HepG2 (cell line): ENCODE data around the gene APOL5. TPM values are rescaled to one million over a fixed set of nuclear protein-coding genes. Genes with fewer than 3 reads are reported as not detected.

ENCODE experiments used
- ATAC-seq: fragments of 200-7000 bp; cut with Tn5 transposase; 3 replicates; pipeline ENCODE4 v1.9.1; 2020; ENCODE audit warnings: mild to moderate bottlenecking, moderate library complexity
- BruUV-seq: library from RNA; stranded (reverse); fragments of 400-500 nt; replicated peaks from 2 replicates; lab custom pipeline; 2021; lab: Mats Ljungman, UMichigan
- CTCF ChIA-PET: fragments of 300-600 bp; formaldehyde crosslinking; extraction: SDS; loops from one replicate; lab custom pipeline; 2021; ENCODE audit warnings: low total read pairs, inconsistent platforms, low intra/inter-chr PET ratio; lab: Yijun Ruan, JAX
- POLR2A ChIA-PET: fragments of 350-600 bp; sonication (Branson Sonifier 250); formaldehyde crosslinking; loops from one replicate; lab custom pipeline; 2020; ENCODE audit warnings: antibody characterized with exemption, inconsistent platforms; lab: Yijun Ruan, JAX
- DNase-seq: peaks from one replicate; pipeline ENCODE4 v3.0.0-alpha.2; 2015; ENCODE audit warnings: low spot score
- FAIRE-seq: peaks from 3 replicates; lab custom pipeline; 2011; peaks lifted over from hg19 to GRCh38; lab: Jason Lieb, UNC
- H2AFZ ChIP-seq: one replicate; pipeline ENCODE4 v1.6.1; 2011; ENCODE audit warnings: low read length, inconsistent platforms
- H3K27ac ChIP-seq: fragments of 300-600 bp; 3 replicates; pipeline ENCODE4 v1.8.0; 2011; ENCODE audit warnings: mixed run types, mild to moderate bottlenecking, mixed read lengths, low read length, inconsistent platforms; ENCODE audit not compliant: insufficient read depth; ENCODE audit errors: extremely low read length
- H3K27me3 ChIP-seq, 2 experiments: fragments of 200-600 bp in 1 of 2; 2 replicates in 1 of 2; 3 replicates in 1 of 2; pipeline versions ENCODE4 v1.6.0 to v1.8.0; 2011; ENCODE audit warnings: low read length in 2 of 2, mild to moderate bottlenecking in 2 of 2, moderate library complexity in 2 of 2, inconsistent platforms in 1 of 2; ENCODE audit not compliant: insufficient read depth in 2 of 2, control insufficient read depth in 1 of 2
- H3K36me3 ChIP-seq, 2 experiments: fragments of 200-600 bp in 1 of 2; replicated peaks in 1 of 2; 2 replicates in 1 of 2; 3 replicates in 1 of 2; pipeline versions ENCODE4 v1.5.1 to v1.8.0; 2011; ENCODE audit warnings: low read length in 2 of 2, inconsistent platforms in 1 of 2; ENCODE audit not compliant: insufficient read depth in 2 of 2, control insufficient read depth in 1 of 2
- H3K4me1 ChIP-seq: 2 replicates; pipeline ENCODE4 v1.5.1; 2012; ENCODE audit warnings: low read length, inconsistent platforms; ENCODE audit not compliant: insufficient read depth
- H3K4me2 ChIP-seq: 2 replicates; pipeline ENCODE4 v1.6.0; 2011; ENCODE audit warnings: low read depth, low read length, inconsistent platforms
- H3K4me3 ChIP-seq, 3 experiments: fragments of 200-600 bp in 1 of 3; sonication (generic), shearing (Covaris generic) in 1 of 3; replicated peaks in 1 of 3; 2 replicates each; pipeline ENCODE4 v1.5.1; 2011 to 2016; ENCODE audit warnings: low read length in 3 of 3, inconsistent platforms in 2 of 3, low read depth in 2 of 3, mild to moderate bottlenecking in 2 of 3, control low read depth in 1 of 3, mixed read lengths in 1 of 3; ENCODE audit not compliant: insufficient read depth in 1 of 3
- H3K79me2 ChIP-seq: one replicate; pipeline ENCODE4 v1.6.1; 2011; ENCODE audit warnings: low read length, inconsistent platforms; ENCODE audit not compliant: insufficient read depth
- H3K9ac ChIP-seq: 2 replicates; pipeline ENCODE4 v1.6.0; 2011; ENCODE audit warnings: mild to moderate bottlenecking, low read depth, low read length, inconsistent platforms; ENCODE audit not compliant: insufficient read depth
- H3K9me3 ChIP-seq: 2 replicates; pipeline ENCODE4 v1.5.1; 2012; ENCODE audit warnings: mild to moderate bottlenecking, low read length
- H4K20me1 ChIP-seq: 2 replicates; pipeline ENCODE4 v1.6.0; 2011; ENCODE audit warnings: inconsistent platforms, mild to moderate bottlenecking, low read length, moderate library complexity; ENCODE audit not compliant: insufficient read depth
- ATF7 ChIP-seq, 2 experiments: fragments of 450-650 bp in 1 of 2; sonication (generic) in 1 of 2; formaldehyde crosslinking in 1 of 2; IDR thresholded peaks; 2 replicates each; pipeline versions ENCODE4 v1.4.0 to v1.6.1; 2016 to 2020; ENCODE audit warnings: antibody characterized with exemption in 1 of 2, mild to moderate bottlenecking in 1 of 2, missing genetic modification reagents in 1 of 2
- BORCS8-MEF2B ChIP-seq: sonication (generic); formaldehyde crosslinking; IDR thresholded peaks from 2 replicates; pipeline ENCODE4 v1.8.0; 2022; ENCODE audit warnings: mild to moderate bottlenecking, missing genetic modification reagents
- IKZF4 ChIP-seq: sonication (generic); formaldehyde crosslinking; IDR thresholded peaks from 2 replicates; pipeline ENCODE4 v1.5.1; 2020; ENCODE audit warnings: borderline replicate concordance, mild to moderate bottlenecking, low read depth, missing genetic modification reagents; ENCODE audit errors: not compliant biosample characterization
- KDM1A ChIP-seq: IDR thresholded peaks from 2 replicates; pipeline ENCODE4 v1.6.1; 2016; ENCODE audit warnings: missing compliant biosample characterization
- SOX13 ChIP-seq, 3 experiments: fragments of 450-650 bp in 1 of 3; sonication (generic) in 1 of 3; formaldehyde crosslinking in 1 of 3; IDR thresholded peaks in 2 of 3; conservative IDR thresholded peaks in 1 of 3; 2 replicates each; pipeline versions ENCODE4 v1.5.0 to v1.6.1; 2016 to 2020; ENCODE audit warnings: antibody characterized with exemption in 1 of 3, mild to moderate bottlenecking in 1 of 3, missing compliant biosample characterization in 1 of 3, missing genetic modification reagents in 1 of 3, moderate library complexity in 1 of 3
- ZNF143 ChIP-seq: sonication (generic); formaldehyde crosslinking; IDR thresholded peaks from 2 replicates; pipeline ENCODE4 v1.4.0; 2020; ENCODE audit warnings: missing genetic modification reagents
- WGBS: methylation state at CpG from one replicate; pipeline ENCODE4 v1.1.6; 2017; ENCODE audit warnings: low lambda C conversion rate; 5-methylcytosine and 5-hydroxymethylcytosine counted together
- in situ Hi-C: cut with HindIII; loops from 2 replicates; pipeline ENCODE4 v1.10.0; 2017; ENCODE audit warnings: low pct_unique_long_range_greater_than_20kb; ENCODE audit not compliant: extremely low pct_ligation_motif_present
- intact Hi-C: fragments of 100-400 bp; cut with micrococcal nuclease; formaldehyde crosslinking; loops from one replicate; pipeline ENCODE4 v1.10.0; 2022; ENCODE audit not compliant: unreplicated experiment
- polyA plus RNA-seq, 8 experiments: library from polyadenylated mRNA; depleted of rRNA in 3 of 8; stranded (reverse) in 7 of 8; unstranded in 1 of 8; fragments of >200 nt; fragmentation: Illumina TruSeq in 4 of 8; extraction: Trizol in 4 of 8; gene quantifications; 2 replicates each; pipeline versions ENCODE4 v1.2.1 to v1.2.3, GENCODE V29; 2011 to 2016; ENCODE audit warnings: low read depth in 4 of 8, missing spikeins in 1 of 8, mixed read lengths in 1 of 8; ENCODE audit not compliant: insufficient read depth in 1 of 8
- total RNA-seq, 5 experiments: library from RNA; depleted of rRNA; stranded (reverse); fragments of >200 nt; fragmentation: Illumina TruSeq; extraction: Trizol; gene quantifications; 2 replicates each; pipeline ENCODE4 v1.2.3, GENCODE V29; 2016; ENCODE audit warnings: low read depth in 1 of 5
- TF ChIP-seq, protein P1 (sequence below): sonication (generic); formaldehyde crosslinking; IDR thresholded peaks from 2 replicates; pipeline ENCODE4 v1.5.1; 2020; ENCODE audit warnings: mild to moderate bottlenecking, missing genetic modification reagents, moderate library complexity
- TF ChIP-seq, protein P2 (sequence below): sonication (generic); formaldehyde crosslinking; IDR thresholded peaks from 2 replicates; pipeline ENCODE4 v1.8.0; 2022; ENCODE audit warnings: mild to moderate bottlenecking, missing genetic modification reagents, moderate library complexity

APOL5 gene
- total and polyA plus RNA-seq, 2 of the 13 experiments (the other 11 are each of a cell fraction or from before 2014, with no cell fraction given) = not detected

DNA sequence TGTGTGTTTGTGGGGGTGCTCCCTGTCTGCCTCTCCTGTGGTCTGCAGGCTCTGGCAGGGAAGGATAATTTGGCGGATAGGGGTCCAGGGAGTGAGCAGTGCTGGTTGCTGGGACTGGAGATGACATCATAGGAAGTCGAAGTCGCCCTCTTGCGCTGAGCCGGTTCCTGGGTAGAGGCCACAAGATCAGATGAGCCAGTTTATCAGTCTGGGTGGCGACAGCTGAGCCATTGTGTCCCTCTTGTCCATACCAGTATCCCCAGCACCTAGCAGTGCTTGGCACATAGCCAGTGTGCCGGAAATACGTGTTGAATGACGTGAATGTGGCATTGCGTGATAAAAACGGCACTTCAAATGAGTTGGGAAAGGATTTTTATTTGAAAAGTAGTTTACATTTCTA, 9.8 kb downstream of the APOL5 start:
- H3K27me3 ChIP-seq = peaks cover 0 to 12% of the 10 kb centered on the region in 2 experiments; a peak in 1 of 5 replicates
- no peak overlapping the region for H3K27ac ChIP-seq
- CTCF ChIA-PET = no interaction called here
- no peak overlapping the region for H3K9ac ChIP-seq
- 77% methylated on average over 11 of the region's 11 CpGs for WGBS
- intact Hi-C loops = no loop called here
- in situ Hi-C loops = loop anchor here (25.0 kb wide), 2 partner anchors 290 to 385 kb away; no protein-coding TSS in a partner anchor
- H3K4me1 ChIP-seq = no peaks in the 10 kb centered on the region
- no peaks in the 10 kb centered on the region for H3K9me3 ChIP-seq
- no peak for FAIRE-seq
- no peaks in the 10 kb centered on the region for H3K79me2 ChIP-seq
- TF ChIP-seq BORCS8-MEF2B (CRISPR knock-in tag) (no peak), ATF7 (IDR thresholded peaks at IDR 0.05) (peak; percentile 43), ATF7 (CRISPR knock-in tag; IDR thresholded peaks at IDR 0.05) (no peak)
- TF ChIP-seq, all 625 proteins: peak for 1
- POLR2A ChIA-PET = no interaction called here
- BruUV-seq = no TSS peak
- Histone ChIP-seq H3K4me3 (no peak overlapping the region), H3K4me2 (no peak overlapping the region), H4K20me1 (no peaks in the 10 kb centered on the region), H2AFZ (no peak overlapping the region), H3K36me3 (no peaks in the 10 kb centered on the region)
- DNase-seq (no peak), ATAC-seq (no peak)

DNA sequence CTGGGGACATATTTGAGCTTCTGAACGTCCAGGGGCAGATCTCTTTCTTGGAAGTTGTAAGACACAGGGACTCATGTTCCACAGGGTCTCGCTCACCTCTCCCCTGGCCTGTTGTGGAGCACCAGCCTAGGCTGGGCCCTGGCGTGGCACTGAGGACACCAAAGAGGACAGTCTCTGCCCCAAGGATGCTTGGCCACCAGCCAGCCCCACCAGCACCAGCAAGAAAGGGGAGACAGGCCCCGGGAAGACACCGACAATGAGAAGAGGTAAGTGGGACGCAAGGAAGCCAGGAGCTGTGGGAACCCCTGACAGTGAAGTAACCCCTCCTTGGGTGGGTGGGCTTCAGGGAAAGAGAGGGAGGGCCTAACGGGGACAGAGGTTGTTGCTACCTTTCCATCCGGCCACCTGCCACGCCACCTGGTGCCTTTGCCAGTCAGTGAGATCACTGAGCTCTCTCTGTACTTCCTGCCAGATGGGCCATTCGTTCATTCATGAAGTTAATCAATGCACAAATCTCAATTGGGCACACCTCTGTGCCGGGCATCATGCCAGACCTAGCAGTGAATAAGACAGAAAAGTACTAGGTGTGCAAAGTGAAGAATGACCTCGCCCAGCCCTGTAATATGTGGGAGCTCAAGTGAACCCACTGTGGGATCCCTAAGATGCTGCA, 11.1 kb downstream of the APOL5 start:
- TF ChIP-seq IKZF4 (CRISPR knock-in tag) = no peak
- TF ChIP-seq KDM1A = no peak
- TF ChIP-seq, protein P1, sequence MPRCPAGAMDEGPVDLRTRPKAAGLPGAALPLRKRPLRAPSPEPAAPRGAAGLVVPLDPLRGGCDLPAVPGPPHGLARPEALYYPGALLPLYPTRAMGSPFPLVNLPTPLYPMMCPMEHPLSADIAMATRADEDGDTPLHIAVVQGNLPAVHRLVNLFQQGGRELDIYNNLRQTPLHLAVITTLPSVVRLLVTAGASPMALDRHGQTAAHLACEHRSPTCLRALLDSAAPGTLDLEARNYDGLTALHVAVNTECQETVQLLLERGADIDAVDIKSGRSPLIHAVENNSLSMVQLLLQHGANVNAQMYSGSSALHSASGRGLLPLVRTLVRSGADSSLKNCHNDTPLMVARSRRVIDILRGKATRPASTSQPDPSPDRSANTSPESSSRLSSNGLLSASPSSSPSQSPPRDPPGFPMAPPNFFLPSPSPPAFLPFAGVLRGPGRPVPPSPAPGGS (CRISPR knock-in tag) = no peak
- TF ChIP-seq, protein P2, sequence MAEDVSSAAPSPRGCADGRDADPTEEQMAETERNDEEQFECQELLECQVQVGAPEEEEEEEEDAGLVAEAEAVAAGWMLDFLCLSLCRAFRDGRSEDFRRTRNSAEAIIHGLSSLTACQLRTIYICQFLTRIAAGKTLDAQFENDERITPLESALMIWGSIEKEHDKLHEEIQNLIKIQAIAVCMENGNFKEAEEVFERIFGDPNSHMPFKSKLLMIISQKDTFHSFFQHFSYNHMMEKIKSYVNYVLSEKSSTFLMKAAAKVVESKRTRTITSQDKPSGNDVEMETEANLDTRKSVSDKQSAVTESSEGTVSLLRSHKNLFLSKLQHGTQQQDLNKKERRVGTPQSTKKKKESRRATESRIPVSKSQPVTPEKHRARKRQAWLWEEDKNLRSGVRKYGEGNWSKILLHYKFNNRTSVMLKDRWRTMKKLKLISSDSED = no peak
- TF ChIP-seq ZNF143 (CRISPR knock-in tag) = no peak
- TF ChIP-seq SOX13 (IDR thresholded peaks at IDR 0.05) = no peak
- no peak for TF ChIP-seq SOX13 (CRISPR knock-in tag; conservative IDR thresholded peaks at IDR 0.05 in 1 of 2, IDR thresholded peaks at IDR 0.05 in 1 of 2)
- TF ChIP-seq, all 625 proteins: peak for 0
- CTCF ChIA-PET = no interaction called here
- Histone ChIP-seq H3K9ac (no peak overlapping the region), H3K4me1 (peaks cover 4% of the 10 kb centered on the region; the same call in 1 of the 2 replicates), H3K9me3 (no peaks in the 10 kb centered on the region), H3K27ac (no peak overlapping the region), H4K20me1 (no peaks in the 10 kb centered on the region), H3K4me2 (no peak overlapping the region), H3K79me2 (no peaks in the 10 kb centered on the region), H3K27me3 (peaks cover 0 to 12% of the 10 kb centered on the region in 2 experiments; a peak in 1 of 5 replicates), H3K36me3 (no peaks in the 10 kb centered on the region), H3K4me3 (no peak overlapping the region), H2AFZ (no peak overlapping the region)
- POLR2A ChIA-PET = no interaction called here
- no peak for ATAC-seq
- in situ Hi-C loops = loop anchor here (25.0 kb wide), 2 partner anchors 291 to 384 kb away; no protein-coding TSS in a partner anchor
- BruUV-seq = no TSS peak
- intact Hi-C loops = no loop called here
- 45% methylated on average over 9 of the region's 12 CpGs for WGBS
- no peak for DNase-seq
- FAIRE-seq = no peak
